H1 (cell line): ENCODE measurements around the gene PLCB1. TPM values are rescaled to one million over a fixed set of nuclear protein-coding genes. Genes with fewer than 3 reads are reported as not detected.

Source experiments
- CTCF ChIA-PET: fragments of 300-600 bp; sonication (Branson Sonifier 250); formaldehyde crosslinking; loops from one replicate; lab custom pipeline; 2021; ENCODE audit not compliant: partially characterized antibody; lab: Charles Lee
- POLR2A ChIA-PET: fragments of 300-600 bp; sonication (Branson Sonifier 250); formaldehyde crosslinking; loops from one replicate; lab custom pipeline; 2021; ENCODE audit warnings: inconsistent platforms; ENCODE audit not compliant: partially characterized antibody; lab: Charles Lee
- DNase-seq, 2 experiments: peaks; one replicate each; pipeline versions ENCODE4 v3.0.0 to v3.0.0-alpha.2; 2010 to 2022; ENCODE audit warnings: low spot score in 2 of 2, low read depth in 1 of 2, mixed read lengths in 1 of 2
- FAIRE-seq: peaks from 2 replicates; lab custom pipeline; 2011; peaks lifted over from hg19 to GRCh38; lab: Jason Lieb, UNC
- H2AFZ ChIP-seq: 2 replicates; pipeline ENCODE4 v1.8.1; 2012; ENCODE audit warnings: low read length, inconsistent platforms
- H2AK5ac ChIP-seq: 2 replicates; pipeline ENCODE4 v1.6.1; 2013; ENCODE audit warnings: low read depth, low read length
- H2BK120ac ChIP-seq: replicated peaks from 2 replicates; pipeline ENCODE3; 2013; ENCODE audit warnings: low read depth, low read length, inconsistent platforms
- H2BK12ac ChIP-seq: 2 replicates; pipeline ENCODE4 v1.6.1; 2013; ENCODE audit warnings: low read depth, low read length
- H2BK15ac ChIP-seq: 2 replicates; pipeline ENCODE4 v1.6.1; 2013; ENCODE audit warnings: low read length
- H2BK20ac ChIP-seq: 2 replicates; pipeline ENCODE4 v1.6.1; 2013; ENCODE audit warnings: low read length
- H2BK5ac ChIP-seq: 2 replicates; pipeline ENCODE4 v1.6.1; 2013; ENCODE audit warnings: low read depth, low read length
- H3K14ac ChIP-seq: 2 replicates; pipeline ENCODE4 v1.6.1; 2013; ENCODE audit warnings: inconsistent platforms; ENCODE audit not compliant: insufficient read length
- H3K18ac ChIP-seq: 2 replicates; pipeline ENCODE4 v1.6.1; 2013; ENCODE audit warnings: low read length; ENCODE audit errors: extremely low read depth
- H3K23ac ChIP-seq: 2 replicates; pipeline ENCODE4 v1.6.1; 2013; ENCODE audit warnings: inconsistent platforms; ENCODE audit not compliant: insufficient read length
- H3K23me2 ChIP-seq: 2 replicates; pipeline ENCODE4 v1.6.1; 2013; ENCODE audit warnings: low read depth, low read length
- H3K27ac ChIP-seq: 2 replicates; pipeline ENCODE4 v1.6.1; 2011; ENCODE audit warnings: low read depth, low read length, inconsistent platforms
- H3K27me3 ChIP-seq, 4 experiments: replicated peaks in 1 of 4; 1 replicate in 1 of 4; 2 replicates in 3 of 4; pipeline versions ENCODE4 v1.6.1 to v1.8.1; 2011 to 2013; ENCODE audit warnings: low read length in 3 of 4, mild to moderate bottlenecking in 3 of 4, inconsistent platforms in 2 of 4, mixed read lengths in 2 of 4, moderate library complexity in 1 of 4; ENCODE audit not compliant: control insufficient read depth in 3 of 4, insufficient read depth in 3 of 4; ENCODE audit errors: extremely low read depth in 1 of 4
- H3K36me3 ChIP-seq, 4 experiments: 2 replicates each; pipeline versions ENCODE4 v1.6.1 to v1.8.1; 2011 to 2013; ENCODE audit warnings: mild to moderate bottlenecking in 4 of 4, low read length in 3 of 4, moderate library complexity in 2 of 4, control low read depth in 1 of 4, inconsistent platforms in 1 of 4; ENCODE audit not compliant: insufficient read depth in 4 of 4, control insufficient read depth in 2 of 4
- H3K4ac ChIP-seq: replicated peaks from 2 replicates; pipeline ENCODE3; 2013; ENCODE audit warnings: low read length, low read depth, mixed read lengths, inconsistent platforms; ENCODE audit not compliant: insufficient read length
- H3K4me1 ChIP-seq, 4 experiments: replicated peaks in 1 of 4; 1 replicate in 1 of 4; 2 replicates in 3 of 4; pipeline versions ENCODE4 v1.6.1 to v1.8.1; 2011 to 2013; ENCODE audit warnings: low read length in 3 of 4, inconsistent platforms in 2 of 4, mixed read lengths in 1 of 4; ENCODE audit not compliant: insufficient read depth in 4 of 4, control insufficient read depth in 3 of 4
- H3K4me2 ChIP-seq, 2 experiments: 2 replicates each; pipeline versions ENCODE4 v1.6.1 to v1.8.1; 2011 to 2013; ENCODE audit warnings: low read depth in 2 of 2, low read length in 2 of 2, control low read depth in 1 of 2, inconsistent platforms in 1 of 2, mild to moderate bottlenecking in 1 of 2; ENCODE audit not compliant: insufficient read depth in 1 of 2
- H3K4me3 ChIP-seq, 4 experiments: fragments of 200-600, 300-600 bp in 1 of 4; sonication (generic), shearing (Covaris generic), sonication (Bioruptor Twin) in 1 of 4; 2 replicates each; pipeline versions ENCODE4 v1.5.1 to v1.8.1; 2011 to 2016; ENCODE audit warnings: low read length in 4 of 4, low read depth in 3 of 4, control low read depth in 2 of 4, inconsistent platforms in 2 of 4, mild to moderate bottlenecking in 2 of 4, mixed read lengths in 1 of 4, moderate library complexity in 1 of 4; ENCODE audit not compliant: insufficient read depth in 2 of 4; ENCODE audit errors: extremely low read depth in 1 of 4
- H3K56ac ChIP-seq: replicated peaks from 2 replicates; pipeline ENCODE3; 2013; ENCODE audit warnings: low read depth, mild to moderate bottlenecking, mixed read lengths, low read length, inconsistent platforms; ENCODE audit not compliant: insufficient read length
- H3K79me1 ChIP-seq: 2 replicates; pipeline ENCODE4 v1.6.1; 2013; ENCODE audit warnings: low read depth, low read length, control low read depth
- H3K79me2 ChIP-seq, 2 experiments: 2 replicates each; pipeline versions ENCODE4 v1.6.1 to v1.8.1; 2012 to 2013; ENCODE audit warnings: low read length in 2 of 2, mild to moderate bottlenecking in 2 of 2, inconsistent platforms in 1 of 2; ENCODE audit not compliant: insufficient read depth in 2 of 2, control insufficient read depth in 1 of 2
- H3K9ac ChIP-seq, 4 experiments: replicated peaks in 1 of 4; 1 replicate in 1 of 4; 2 replicates in 3 of 4; pipeline versions ENCODE4 v1.6.1 to v1.8.1; 2011 to 2013; ENCODE audit warnings: low read depth in 3 of 4, low read length in 3 of 4, control low read depth in 2 of 4, mild to moderate bottlenecking in 2 of 4, moderate library complexity in 2 of 4, inconsistent platforms in 1 of 4; ENCODE audit errors: extremely low read depth in 1 of 4
- H3K9me3 ChIP-seq, 2 experiments: 2 replicates each; pipeline versions ENCODE4 v1.6.1 to v1.8.1; 2012 to 2013; ENCODE audit warnings: mild to moderate bottlenecking in 2 of 2, moderate library complexity in 2 of 2, control low read depth in 1 of 2, inconsistent platforms in 1 of 2, low read depth in 1 of 2, low read length in 1 of 2, mixed read lengths in 1 of 2; ENCODE audit not compliant: insufficient read depth in 2 of 2
- H4K20me1 ChIP-seq, 2 experiments: replicated peaks in 1 of 2; 2 replicates each; pipeline versions ENCODE3 to v1.8.1; 2011 to 2013; ENCODE audit warnings: inconsistent platforms in 2 of 2, low read length in 2 of 2, mild to moderate bottlenecking in 1 of 2; ENCODE audit not compliant: insufficient read depth in 2 of 2, control insufficient read depth in 1 of 2
- H4K5ac ChIP-seq: 2 replicates; pipeline ENCODE4 v1.6.1; 2013; ENCODE audit warnings: low read length, low read depth, mixed read lengths, inconsistent platforms; ENCODE audit not compliant: insufficient read length
- H4K8ac ChIP-seq: 2 replicates; pipeline ENCODE4 v1.8.0; 2013; ENCODE audit warnings: mild to moderate bottlenecking, moderate library complexity, low read length, inconsistent platforms; ENCODE audit not compliant: insufficient read depth; ENCODE audit errors: extremely low read depth
- H4K91ac ChIP-seq: replicated peaks from 2 replicates; pipeline ENCODE3; 2013; ENCODE audit warnings: low read length, mixed read lengths, inconsistent platforms; ENCODE audit not compliant: insufficient read length
- ATF3 ChIP-seq: IDR thresholded peaks from 2 replicates; pipeline ENCODE4 v1.6.1; 2011; ENCODE audit warnings: low read depth, mild to moderate bottlenecking, low read length; ENCODE audit not compliant: insufficient read depth
- BRCA1 ChIP-seq: IDR thresholded peaks from 2 replicates; pipeline ENCODE4 v1.6.1; 2012; ENCODE audit warnings: low read depth, low read length, improper control_type of control experiment
- CHD2 ChIP-seq: IDR thresholded peaks from 2 replicates; pipeline ENCODE4 v1.6.1; 2012; ENCODE audit warnings: low read length, improper control_type of control experiment
- CREB1 ChIP-seq: IDR thresholded peaks from 2 replicates; pipeline ENCODE4 v1.6.1; 2012; ENCODE audit warnings: inconsistent platforms
- EGR1 ChIP-seq: IDR thresholded peaks from 2 replicates; pipeline ENCODE4 v1.6.1; 2011; ENCODE audit warnings: low read depth, low read length, borderline replicate concordance
- JUN ChIP-seq: IDR thresholded peaks from 2 replicates; pipeline ENCODE4 v1.6.1; 2011; ENCODE audit warnings: low read depth, mild to moderate bottlenecking, improper control_type of control experiment, low read length
- SP2 ChIP-seq: IDR thresholded peaks from 2 replicates; pipeline ENCODE4 v1.6.1; 2012; ENCODE audit warnings: mild to moderate bottlenecking, low read length, inconsistent platforms
- SP4 ChIP-seq: IDR thresholded peaks from 2 replicates; pipeline ENCODE4 v1.6.1; 2012; ENCODE audit warnings: low read length, inconsistent platforms
- polyA plus RNA-seq, 7 experiments: library from polyadenylated mRNA; depleted of rRNA in 3 of 7; stranded (reverse) in 5 of 7; unstranded in 2 of 7; fragments of >200 nt in 5 of 7; fragments of 200-250 nt in 2 of 7; gene quantifications; 1 replicate in 5 of 7; 2 replicates in 1 of 7; 4 replicates in 1 of 7; pipeline versions ENCODE4 v1.2.1 to v1.2.3, GENCODE V29; 2011 to 2013; ENCODE audit warnings: missing spikeins in 2 of 7, mixed read lengths in 2 of 7
- total RNA-seq: library from RNA; stranded (reverse); fragmentation: NEBNext Ultra II Directional; extraction: Animal tissue kit (Norgen Biotek cat#: 25700); gene quantifications from 2 replicates; pipeline ENCODE4 v1.2.1, GENCODE V29; 2021

PLCB1 gene
- total and polyA plus RNA-seq, 2 of the 8 experiments (the other 6 are each of a cell fraction or from before 2014, with no cell fraction given), result 2.6 to 9.1 TPM

- no peak overlapping the region for H3K4me2 ChIP-seq
- H3K79me2 ChIP-seq, result no peaks in the 10 kb centered on the region
- no peak overlapping the region for H4K8ac ChIP-seq
- H3K23me2 ChIP-seq, result no peaks in the 10 kb centered on the region
- no peak overlapping the region for H4K91ac ChIP-seq
- FAIRE-seq, result no peak
- peaks cover 2 to 7% of the 10 kb centered on the region in 2 experiments; a peak in 1 of 4 replicates for H3K9me3 ChIP-seq
- H2BK15ac ChIP-seq, result no peak overlapping the region
- no peaks in the 10 kb centered on the region for H3K27me3 ChIP-seq
- TF ChIP-seq EGR1 (no peak), ATF3 (no peak), SP4 (no peak), CHD2 (no peak), BRCA1 (no peak), JUN (no peak), SP2 (no peak), CREB1 (no peak)
- TF ChIP-seq, all 59 proteins: peak for 0
- no peak overlapping the region for H3K23ac ChIP-seq
- H2BK120ac ChIP-seq, result no peak overlapping the region
- H3K14ac ChIP-seq, result no peak overlapping the region
- H3K4me1 ChIP-seq, result no peaks in the 10 kb centered on the region
- H4K20me1 ChIP-seq, result no peaks in the 10 kb centered on the region
- no peak overlapping the region for H3K4ac ChIP-seq
- H3K79me1 ChIP-seq, result no peaks in the 10 kb centered on the region
- no peaks in the 10 kb centered on the region for H3K36me3 ChIP-seq
- CTCF ChIA-PET, result interaction anchor here (0.6 to 1.4 kb wide), 3 partner anchors 8 to 262 kb away, joined by 3 to 4 read pairs (median 3); no protein-coding TSS in a partner anchor
- H2BK20ac ChIP-seq, result no peak overlapping the region
- POLR2A ChIA-PET, result no interaction called here
- no peak overlapping the region for H3K18ac ChIP-seq
- H3K56ac ChIP-seq, result no peak overlapping the region
- no peak overlapping the region for H2AFZ ChIP-seq
- H4K5ac ChIP-seq, result no peak overlapping the region
- H2BK12ac ChIP-seq, result no peak overlapping the region
- no peak for DNase-seq
- H2AK5ac ChIP-seq, result no peak overlapping the region
- H3K9ac ChIP-seq, result no peak overlapping the region
- H3K27ac ChIP-seq, result no peak overlapping the region
- H2BK5ac ChIP-seq, result no peak overlapping the region
- H3K4me3 ChIP-seq, result no peak overlapping the region
Measured at GRCh38 chr20:8461186-8461585, 329.1 kb downstream of the PLCB1 start.
